HuH-7 (cell line): ENCODE data around the gene SLC35A3.
"Not testable (repeated sequence)": the region's sequence is repeated elsewhere in the genome, so short reads cannot be mapped to it uniquely, and the experiment has no call there.

Experiments used
- DNase-seq: peaks from one replicate; pipeline ENCODE4 v3.0.0; 2011; ENCODE audit warnings: low spot score

Gene SLC35A3

DNA sequence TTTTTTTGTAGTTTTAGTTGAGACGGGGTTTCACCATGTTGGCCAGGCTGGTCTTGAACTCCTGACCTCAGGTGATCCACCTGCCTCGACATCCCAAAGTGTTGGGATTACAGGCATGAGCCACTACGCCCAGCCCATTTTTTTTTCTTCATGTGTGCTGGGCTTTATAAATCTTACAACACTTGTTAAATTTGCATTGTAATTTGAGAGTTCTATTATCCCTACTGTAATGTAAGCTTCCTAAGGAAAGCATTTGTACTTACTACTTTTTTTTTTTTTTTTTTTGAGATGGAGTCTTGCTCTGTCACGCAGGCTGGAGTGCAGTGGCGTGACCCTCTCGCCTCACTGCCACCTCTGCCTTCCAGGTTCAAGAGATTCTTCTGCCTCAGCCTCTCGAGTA lies 2.3 kb downstream of the SLC35A3 start:
- not testable (repeated sequence) for DNase-seq

- no peak for DNase-seq
Measured at GRCh38 chr1:99975529-99975928, 5.7 kb downstream of the SLC35A3 start.

DNA sequence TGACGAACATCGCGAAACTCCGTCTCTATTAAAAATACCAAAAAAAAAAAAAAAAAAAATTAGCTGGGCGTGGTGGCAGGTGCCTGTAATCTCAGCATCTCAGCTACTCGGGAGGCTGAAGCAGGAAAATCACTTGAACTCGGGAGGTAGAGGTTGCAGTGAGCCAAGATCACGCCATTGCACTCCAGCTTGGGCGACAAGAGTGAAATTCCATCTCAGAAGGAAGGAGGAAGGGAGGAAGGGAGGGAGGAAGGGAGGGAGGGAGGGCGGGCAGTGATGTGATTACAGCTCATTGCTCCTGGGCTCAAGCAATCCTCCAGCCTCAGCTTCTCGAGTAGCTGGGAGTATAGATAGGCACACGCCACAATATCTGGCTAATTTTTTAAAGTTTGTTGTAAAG lies 7.5 kb downstream of the SLC35A3 start:
- DNase-seq: not testable (repeated sequence)

DNA sequence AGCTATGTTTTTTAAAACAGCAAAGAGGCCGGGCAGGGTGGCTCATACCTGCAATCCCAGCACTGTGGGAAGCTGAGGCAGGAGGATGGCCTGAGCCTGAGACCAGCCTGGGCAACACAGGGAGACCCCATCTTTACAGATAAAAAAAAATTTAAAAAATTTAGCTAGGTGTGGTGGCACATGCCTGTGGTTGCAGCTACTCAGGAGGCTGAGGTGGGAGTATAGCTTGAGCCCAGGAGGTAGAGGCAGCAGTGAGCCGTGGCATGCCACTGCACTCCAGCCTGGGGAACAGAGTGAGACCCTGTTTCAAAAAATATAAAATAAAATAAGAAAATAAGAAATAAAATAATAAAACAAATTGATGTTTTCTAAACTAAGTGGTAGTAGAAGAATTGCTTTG lies 8.4 kb downstream of the SLC35A3 start:
- no peak for DNase-seq

DNA sequence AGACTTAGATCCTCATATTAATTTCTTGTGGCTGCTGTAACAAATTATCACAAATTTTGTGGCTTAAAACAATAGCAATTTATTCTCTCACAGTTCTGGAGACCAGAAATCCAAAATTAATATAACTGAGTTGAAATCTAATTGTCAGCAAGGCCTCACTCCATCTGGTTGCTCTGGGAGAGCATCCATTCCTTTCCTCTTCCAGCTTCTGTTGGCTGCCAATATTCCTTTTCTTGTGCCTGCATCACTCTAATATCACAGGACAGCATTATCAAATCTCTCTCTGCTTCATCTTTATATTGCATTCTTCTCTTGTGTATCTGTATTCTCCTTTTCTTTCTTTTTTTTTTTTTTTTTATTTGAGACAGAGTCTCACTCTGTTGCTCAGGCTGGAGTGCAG lies 9.3 kb downstream of the SLC35A3 start:
- no peak for DNase-seq

- DNase-seq: no peak
Measured at GRCh38 chr1:99980928-99981327, 11.1 kb downstream of the SLC35A3 start.

GRCh38 chr1:99986656-99987225 lies 16.9 kb downstream of the SLC35A3 start:
- no peak for DNase-seq

DNA sequence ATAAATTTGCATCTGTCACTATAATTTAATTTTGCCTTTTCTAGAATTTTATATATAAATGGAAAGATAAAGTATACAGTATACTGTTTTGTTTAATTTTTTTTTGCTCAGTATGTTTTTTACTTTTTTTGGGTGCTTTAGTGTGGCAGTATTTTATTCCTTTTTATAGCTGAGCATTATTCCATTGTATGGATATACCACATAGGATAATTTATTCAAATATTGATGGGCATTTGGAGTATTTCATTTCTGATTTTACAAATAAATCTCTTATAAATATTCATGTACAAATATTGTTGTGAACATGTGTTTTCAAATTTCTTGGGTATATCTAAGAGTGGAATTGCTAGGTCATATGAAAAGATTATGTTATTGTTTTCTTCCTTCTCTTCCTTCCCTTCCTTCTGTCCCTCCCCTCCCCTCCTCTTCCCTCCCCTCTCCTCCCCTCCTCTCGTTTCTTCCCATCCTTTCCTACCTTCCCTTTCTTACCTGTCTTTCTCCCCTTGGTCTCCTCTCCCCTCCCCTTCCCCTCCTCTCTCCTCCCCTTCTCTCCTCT lies 18.5 kb downstream of the SLC35A3 start:
- no peak for DNase-seq

DNA sequence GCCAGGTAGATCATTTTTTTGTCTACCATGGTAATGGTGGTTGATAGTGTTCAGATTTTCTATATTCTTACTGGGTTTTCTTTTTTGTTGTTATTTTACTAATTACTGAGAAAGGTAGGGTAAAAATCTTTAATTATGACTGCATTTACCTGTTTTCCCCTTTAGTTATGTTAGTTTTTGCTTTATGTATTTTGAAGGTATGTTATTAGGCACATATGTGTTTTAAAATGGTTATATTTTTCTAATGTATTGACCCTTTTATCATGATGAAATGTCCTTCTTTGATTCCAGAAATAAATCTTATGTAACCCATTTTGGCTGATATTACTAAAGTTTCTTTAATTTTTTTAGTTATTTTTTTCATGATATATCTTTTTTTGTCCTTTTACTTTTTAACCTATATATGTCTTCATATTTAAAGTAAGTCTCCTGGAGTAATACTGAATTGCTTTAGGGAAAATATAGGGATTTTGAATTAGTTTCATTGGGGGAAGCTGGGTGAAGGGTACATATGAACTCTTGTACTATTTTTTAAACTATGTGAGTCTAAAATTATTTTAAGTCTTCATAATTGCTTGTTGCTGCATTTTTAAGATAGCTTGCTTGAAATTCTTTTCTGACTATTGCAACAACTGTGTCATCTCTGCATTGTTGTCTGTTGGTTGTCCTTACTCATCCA lies 22.4 kb downstream of the SLC35A3 start:
- no peak for DNase-seq

DNA sequence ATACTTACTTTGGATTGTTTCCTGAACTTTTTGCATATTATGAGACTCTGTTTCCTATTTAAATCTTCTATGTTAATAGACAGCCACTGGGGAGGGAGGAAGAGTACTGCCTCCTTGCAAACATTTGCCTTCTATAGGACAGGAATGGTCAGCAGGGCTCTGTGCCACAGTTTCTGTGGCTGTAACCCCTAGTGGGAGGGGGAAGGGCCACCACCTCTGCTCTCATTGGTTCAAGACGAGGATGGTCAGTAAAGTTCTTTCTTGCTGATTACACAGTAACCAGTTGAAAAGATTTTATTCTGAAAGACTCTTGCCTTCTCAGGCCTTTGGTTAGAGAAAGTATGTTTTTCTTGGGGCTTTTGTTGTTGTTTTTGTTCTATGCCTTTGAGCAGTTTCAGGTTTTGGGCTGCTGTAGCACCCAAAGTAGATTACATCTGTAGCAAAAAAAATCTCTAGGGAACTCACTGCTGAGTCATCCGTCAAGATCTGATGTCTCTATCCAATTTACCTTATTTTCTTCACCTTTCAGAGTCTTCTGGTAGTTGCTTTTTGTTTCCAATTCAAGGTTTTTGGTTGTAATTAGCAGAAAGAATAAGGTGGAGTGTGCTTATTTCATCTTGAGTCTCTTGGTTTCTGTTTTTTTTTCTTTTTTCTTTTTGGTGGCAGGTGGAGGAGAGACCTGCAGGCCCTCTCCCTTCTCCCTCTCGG lies 23.1 kb downstream of the SLC35A3 start:
- no peak for DNase-seq

DNA sequence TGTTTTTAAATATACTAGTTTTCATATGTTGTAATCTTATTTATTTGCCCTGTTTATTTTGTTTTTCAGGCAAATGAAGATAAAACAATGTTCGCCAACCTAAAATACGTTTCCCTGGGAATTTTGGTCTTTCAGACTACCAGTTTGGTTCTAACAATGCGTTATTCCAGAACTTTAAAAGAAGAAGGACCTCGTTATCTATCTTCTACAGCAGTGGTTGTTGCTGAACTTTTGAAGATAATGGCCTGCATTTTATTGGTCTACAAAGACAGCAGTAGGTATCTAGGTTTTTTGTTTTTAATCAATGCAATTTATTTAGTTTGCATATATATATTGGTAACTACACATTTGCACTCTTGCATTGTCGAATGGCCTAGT lies 23.7 kb downstream of the SLC35A3 start:
- DNase-seq: no peak

- no peak for DNase-seq
Measured at GRCh38 chr1:99994496-99994895, 24.7 kb downstream of the SLC35A3 start.

- no peak for DNase-seq
Measured at GRCh38 chr1:99996951-99997350, 27.2 kb downstream of the SLC35A3 start.

DNA sequence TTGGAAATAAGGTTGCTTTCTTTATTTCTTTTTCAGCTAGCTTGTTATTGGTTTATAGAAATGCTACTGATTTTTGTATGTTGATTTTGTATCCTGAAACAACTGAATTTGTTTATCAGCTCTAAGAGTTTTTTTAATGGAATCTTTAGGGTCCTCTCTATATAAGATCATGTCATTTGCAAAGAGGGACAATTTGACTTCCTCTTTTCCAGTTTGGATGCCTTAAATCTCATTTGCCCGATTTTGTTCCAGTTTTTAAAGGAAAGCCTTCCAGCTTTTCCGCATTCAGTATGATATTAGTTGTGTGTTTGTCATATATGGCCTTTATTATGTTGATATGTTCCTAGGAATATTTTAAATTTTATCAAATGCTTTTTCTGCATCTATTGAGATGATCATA lies 31.7 kb downstream of the SLC35A3 start:
- no peak for DNase-seq

- DNase-seq: no peak
Measured at GRCh38 chr1:100005424-100005823, 35.6 kb downstream of the SLC35A3 start.

GRCh38 chr1:100006688-100007087 lies 36.9 kb downstream of the SLC35A3 start:
- DNase-seq: no peak

- no peak for DNase-seq
Measured at GRCh38 chr1:100009458-100009857, 39.7 kb downstream of the SLC35A3 start.

DNA sequence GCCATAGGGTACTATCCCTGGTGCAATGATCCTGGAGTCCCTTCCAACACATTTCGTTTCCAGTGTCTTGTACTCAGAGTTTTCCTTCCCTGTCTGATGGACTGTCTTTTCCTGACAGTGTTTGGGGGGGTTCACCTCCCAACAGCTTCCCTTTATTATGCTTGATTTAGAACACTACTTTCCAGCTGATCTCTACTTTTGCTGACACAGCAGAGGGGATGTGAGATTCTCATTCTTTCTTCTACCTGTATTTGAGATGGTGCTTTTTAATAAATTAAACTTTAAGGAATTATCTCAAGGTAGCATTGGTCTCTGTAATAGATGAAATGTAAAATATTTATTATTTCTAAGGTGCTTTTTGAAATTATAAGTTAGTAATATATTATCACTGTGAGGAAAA lies 41.0 kb downstream of the SLC35A3 start:
- no peak for DNase-seq

DNA sequence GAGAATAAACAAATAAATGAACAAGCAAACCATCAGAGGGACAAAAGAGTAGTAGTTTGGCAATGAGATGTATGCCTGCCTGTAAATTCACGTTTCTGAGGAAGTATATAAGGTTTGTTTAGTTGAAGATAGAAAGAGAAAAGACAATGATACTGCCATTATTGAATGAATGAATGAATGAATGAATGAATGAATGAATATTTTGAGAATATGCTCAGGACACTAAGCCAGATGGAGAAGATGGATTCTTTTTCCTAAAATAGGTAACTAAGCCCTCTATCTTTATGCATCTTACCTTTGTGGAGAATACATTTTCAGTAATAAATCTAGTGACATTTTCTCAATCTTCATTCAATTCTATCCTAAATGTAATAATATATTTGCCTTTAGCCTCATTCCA lies 49.4 kb downstream of the SLC35A3 start:
- no peak for DNase-seq

DNA sequence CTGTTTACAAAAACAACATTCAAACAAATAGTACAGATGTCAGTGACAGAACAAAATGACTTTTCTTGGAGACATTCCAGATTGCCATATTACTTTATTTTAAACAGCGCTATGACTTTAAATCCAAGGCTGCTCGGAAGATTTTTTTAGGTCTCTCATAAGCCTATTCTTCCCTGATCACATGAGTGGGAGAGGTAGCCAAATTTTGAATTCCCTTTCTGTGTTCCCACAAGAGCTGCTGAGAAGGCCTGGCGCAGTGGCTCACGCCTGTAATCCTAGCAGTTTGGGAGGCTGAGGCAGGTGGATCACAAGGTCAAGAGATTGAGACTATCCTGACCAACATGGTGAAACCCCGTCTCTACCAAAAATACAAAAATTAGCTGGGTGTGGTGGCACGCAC lies 53.7 kb downstream of the SLC35A3 start:
- no peak for DNase-seq

GRCh38 chr1:100027212-100027611 lies 57.4 kb downstream of the SLC35A3 start:
- DNase-seq: no peak

GRCh38 chr1:100028765-100029164 lies 59.0 kb downstream of the SLC35A3 start:
- DNase-seq: no peak

- peak; percentile 62 for DNase-seq
Measured at GRCh38 chr1:100034470-100034869, 64.7 kb downstream of the SLC35A3 start.
